Epithelial cell of esophagus (primary cell): Measurements from ENCODE around the gene TGM5.
A peak's percentile ranks its signal among the peaks of the same experiment; 100 is the strongest.
"Not testable (repeated sequence)": the region's sequence is repeated elsewhere in the genome, so short reads cannot be mapped to it uniquely, and the experiment has no call there.

Source experiments
- DNase-seq: peaks from one replicate; pipeline ENCODE4 v3.0.0; 2010; ENCODE audit warnings: low read depth
- H3K4me3 ChIP-seq: 2 replicates; pipeline ENCODE4 v1.5.1; 2011; ENCODE audit warnings: mild to moderate bottlenecking, low read length, control low read depth
- CTCF ChIP-seq: IDR thresholded peaks from 2 replicates; pipeline ENCODE4 v1.5.1; 2011; ENCODE audit warnings: low read depth, mild to moderate bottlenecking, low read length, control low read depth, inconsistent platforms; ENCODE audit not compliant: insufficient read depth; ENCODE audit errors: missing control alignments

The TGM5 gene

GRCh38 chr15:43294091-43294706 lies 27.5 kb upstream of the TGM5 start:
- TF ChIP-seq CTCF = no peak
- H3K4me3 ChIP-seq = no peak overlapping the region
- DNase-seq = no peak

GRCh38 chr15:43293432-43293831 lies 26.7 kb upstream of the TGM5 start:
- DNase-seq = no peak
- H3K4me3 ChIP-seq = no peak overlapping the region
- TF ChIP-seq CTCF = no peak

GRCh38 chr15:43292375-43293078 lies 25.8 kb upstream of the TGM5 start:
- TF ChIP-seq CTCF = no peak
- no peak for DNase-seq
- no peak overlapping the region for H3K4me3 ChIP-seq

- H3K4me3 ChIP-seq, DNase-seq: not testable (repeated sequence)
Observed at GRCh38 chr15:43289656-43290055, 22.9 kb upstream of the TGM5 start.

GRCh38 chr15:43287254-43287653 lies 20.5 kb upstream of the TGM5 start:
- no peak for DNase-seq
- H3K4me3 ChIP-seq = no peak overlapping the region
- no peak for TF ChIP-seq CTCF

GRCh38 chr15:43286074-43286473 lies 19.3 kb upstream of the TGM5 start:
- DNase-seq = no peak
- no peak overlapping the region for H3K4me3 ChIP-seq
- no peak for TF ChIP-seq CTCF

GRCh38 chr15:43285609-43286037 lies 18.9 kb upstream of the TGM5 start:
- TF ChIP-seq CTCF = peak; percentile 79
- H3K4me3 ChIP-seq = no peak overlapping the region
- peak; percentile 71 for DNase-seq
